ENCODE data around the gene CD52. TPM values are rescaled to one million over a fixed set of nuclear protein-coding genes. Genes with fewer than 3 reads are reported as not detected.

Gene CD52
- total RNA-seq, 1 experiment from 2014 or later: 1.6 TPM

- Histone ChIP-seq H3K9me3 (ENCODE audit: control insufficient read depth, insufficient read depth, low read depth, low read length) (no peaks in the 10 kb centered on the region), H3K27ac (ENCODE audit: low read length) (no peak overlapping the region), H3K36me3 (ENCODE audit: control insufficient read depth, insufficient read depth, low read length) (no peaks in the 10 kb centered on the region), H3K4me3 (ENCODE audit: low read depth in 2 of 2, low read length in 2 of 2) (no peak overlapping the region), H3K27me3 (ENCODE audit: control insufficient read depth, insufficient read depth, low read length) (no peaks in the 10 kb centered on the region), H3K4me1 (ENCODE audit: control insufficient read depth, insufficient read depth, low read length) (peaks cover 13% of the 10 kb centered on the region)
- ATAC-seq (no peak), DNase-seq (ENCODE audit: low read depth, low spot score) (no peak)
- no peak for TF ChIP-seq CTCF (IDR thresholded peaks at IDR 0.05)
- no peak for TF ChIP-seq SIN3A (IDR thresholded peaks at IDR 0.05; ENCODE audit: borderline replicate concordance, insufficient read depth, low read depth, low read length)
- TF ChIP-seq TCF7L2 (IDR thresholded peaks at IDR 0.05; ENCODE audit: low read depth, low read length): no peak
- no peak for TF ChIP-seq POLR2AphosphoS5 (IDR thresholded peaks at IDR 0.05; ENCODE audit: low read depth, low read length)
- TF ChIP-seq REST (IDR thresholded peaks at IDR 0.05; ENCODE audit: insufficient read depth in 1 of 2, low read depth in 2 of 2, low read length in 1 of 2): no peak
- in situ Hi-C loops (cut with HindIII; ENCODE audit: low pct_unique_long_range_greater_than_20kb, low sequenced_read_pairs) (no loop called here), intact Hi-C loops (cut with micrococcal nuclease; ENCODE audit: unreplicated experiment) (loop anchor here (5.0 kb wide), 1 partner anchor 105 kb away; no protein-coding TSS in a partner anchor)
- CTCF ChIA-PET: interaction anchor here (0.7 kb wide), 1 partner anchor 77 kb away, joined by 4 read pairs; no protein-coding TSS in a partner anchor
- no TSS peak for BruUV-seq (replicated peaks)
- POLR2A ChIA-PET: interaction anchor here (0.6 kb wide), 1 partner anchor 42 kb away, joined by 9 read pairs; no protein-coding TSS in a partner anchor
Measured at GRCh38 chr1:26287033-26287711, 30.6 kb upstream of the CD52 start.

- intact Hi-C loops (cut with micrococcal nuclease; ENCODE audit: unreplicated experiment): loop anchor here (5.0 kb wide), 1 partner anchor 104 kb away; no protein-coding TSS in a partner anchor
- Histone ChIP-seq H3K4me3 (ENCODE audit: low read depth in 2 of 2, low read length in 2 of 2) (no peak overlapping the region), H3K27me3 (ENCODE audit: control insufficient read depth, insufficient read depth, low read length) (no peaks in the 10 kb centered on the region), H3K4me1 (ENCODE audit: control insufficient read depth, insufficient read depth, low read length) (peaks cover 13% of the 10 kb centered on the region), H3K9me3 (ENCODE audit: control insufficient read depth, insufficient read depth, low read depth, low read length) (no peaks in the 10 kb centered on the region), H3K36me3 (ENCODE audit: control insufficient read depth, insufficient read depth, low read length) (no peaks in the 10 kb centered on the region), H3K27ac (ENCODE audit: low read length) (no peak overlapping the region)
- TF ChIP-seq TCF7L2 (IDR thresholded peaks at IDR 0.05; ENCODE audit: low read depth, low read length): no peak
- TF ChIP-seq POLR2AphosphoS5 (IDR thresholded peaks at IDR 0.05; ENCODE audit: low read depth, low read length): no peak
- no peak for TF ChIP-seq CTCF (IDR thresholded peaks at IDR 0.05)
- TF ChIP-seq SIN3A (IDR thresholded peaks at IDR 0.05; ENCODE audit: borderline replicate concordance, insufficient read depth, low read depth, low read length): no peak
- TF ChIP-seq REST (IDR thresholded peaks at IDR 0.05; ENCODE audit: insufficient read depth in 1 of 2, low read depth in 2 of 2, low read length in 1 of 2): no peak
- ChIA-PET CTCF (interaction anchor here (0.6 to 0.7 kb wide), 3 partner anchors 27 to 104 kb away, joined by 3 to 4 read pairs (median 4); no protein-coding TSS in a partner anchor), POLR2A (interaction anchor here (0.6 kb wide), 1 partner anchor 41 kb away, joined by 9 read pairs; no protein-coding TSS in a partner anchor)
- in situ Hi-C loops (cut with HindIII; ENCODE audit: low pct_unique_long_range_greater_than_20kb, low sequenced_read_pairs): no loop called here
- DNase-seq (ENCODE audit: low read depth, low spot score) (no peak), ATAC-seq (no peak)
- no TSS peak for BruUV-seq (replicated peaks)
Measured at GRCh38 chr1:26287811-26288210, 29.9 kb upstream of the CD52 start.

Data from Panc1 (cell line).